GM23248 (cell line): ENCODE results near the gene PDRG1. TPM values are rescaled to one million over a fixed set of nuclear protein-coding genes. Genes with fewer than 3 reads are reported as not detected.

Experiments used
- DNase-seq: peaks from one replicate; pipeline ENCODE4 v3.0.0-alpha.2; 2015
- H2AFZ ChIP-seq: fragments of 200-600 bp; sonication (generic); 2 replicates; pipeline ENCODE4 v1.6.1; 2016; ENCODE audit warnings: antibody characterized with exemption
- H3F3A ChIP-seq: fragments of 200-600 bp; sonication (generic); 2 replicates; pipeline ENCODE4 v1.6.1; 2016; ENCODE audit warnings: mild to moderate bottlenecking, antibody characterized with exemption, mixed run types; ENCODE audit not compliant: insufficient read depth
- H3K27ac ChIP-seq: fragments of 200-600 bp; sonication (generic); 2 replicates; pipeline ENCODE4 v1.5.1; 2016; ENCODE audit warnings: mild to moderate bottlenecking
- H3K27me3 ChIP-seq: fragments of 200-600 bp; sonication (generic); replicated peaks from 2 replicates; pipeline ENCODE4 v1.6.1; 2016; ENCODE audit warnings: mild to moderate bottlenecking; ENCODE audit not compliant: insufficient read depth
- H3K36me3 ChIP-seq: fragments of 200-600 bp; sonication (generic); 2 replicates; pipeline ENCODE4 v1.6.1; 2016; ENCODE audit warnings: low read depth, mild to moderate bottlenecking
- H3K4me1 ChIP-seq: fragments of 200-600 bp; sonication (generic); 2 replicates; pipeline ENCODE4 v1.6.1; 2016; ENCODE audit warnings: mild to moderate bottlenecking; ENCODE audit not compliant: insufficient read depth
- H3K4me2 ChIP-seq: fragments of 200-600 bp; sonication (generic); one replicate; pipeline ENCODE4 v1.6.1; 2016; ENCODE audit warnings: mild to moderate bottlenecking; ENCODE audit not compliant: unreplicated experiment
- H3K4me3 ChIP-seq: fragments of 200-600 bp; sonication (generic); 2 replicates; pipeline ENCODE4 v1.5.1; 2016; ENCODE audit warnings: mild to moderate bottlenecking
- H3K79me2 ChIP-seq: fragments of 200-600 bp; sonication (generic); 2 replicates; pipeline ENCODE4 v1.6.1; 2016; ENCODE audit warnings: mild to moderate bottlenecking; ENCODE audit not compliant: insufficient read depth
- H3K9ac ChIP-seq: fragments of 200-600 bp; sonication (generic); 2 replicates; pipeline ENCODE4 v1.6.1; 2016; ENCODE audit warnings: mild to moderate bottlenecking
- H3K9me2 ChIP-seq: fragments of 200-600 bp; sonication (generic); 2 replicates; pipeline ENCODE4 v1.6.1; 2016; ENCODE audit warnings: mixed run types, mild to moderate bottlenecking, moderate library complexity; ENCODE audit not compliant: insufficient read depth
- H3K9me3 ChIP-seq: fragments of 200-600 bp; sonication (generic); one replicate; pipeline ENCODE4 v1.6.1; 2017; ENCODE audit warnings: low read depth
- H4K20me1 ChIP-seq: fragments of 200-600 bp; sonication (generic); 2 replicates; pipeline ENCODE4 v1.6.0; 2016; ENCODE audit not compliant: insufficient read depth
- EZH2 ChIP-seq: fragments of 200-600 bp; sonication (generic); IDR thresholded peaks from 2 replicates; pipeline ENCODE4 v1.6.1; 2018; ENCODE audit warnings: antibody characterized with exemption, mild to moderate bottlenecking; ENCODE audit not compliant: insufficient read depth, poor library complexity, severe bottlenecking
- EZH2phosphoT487 ChIP-seq: fragments of 200-600 bp; sonication (generic); IDR thresholded peaks from 2 replicates; pipeline ENCODE4 v1.6.1; 2018; ENCODE audit warnings: antibody characterized with exemption, moderate library complexity, mild to moderate bottlenecking, low read depth; ENCODE audit not compliant: insufficient read depth
- WGBS, 2 experiments: methylation state at CpG; one replicate each; pipeline ENCODE4 v1.1.6; 2015 to 2017; ENCODE audit warnings: low lambda C conversion rate in 2 of 2, low coverage in 1 of 2; ENCODE audit errors: missing lambda C conversion rate in 2 of 2; 5-methylcytosine and 5-hydroxymethylcytosine counted together
- in situ Hi-C: fragments of 300-500 bp; cut with MboI; formaldehyde crosslinking; loops from 2 replicates; pipeline ENCODE4 v1.15.0; 2020
- polyA plus RNA-seq: library from polyadenylated mRNA; unstranded; fragments of >200 nt; fragmentation: Nextera tagmentation; extraction: Ambion mirVana; gene quantifications from 2 replicates; pipeline ENCODE4 v1.2.1, GENCODE V29; 2016
- total RNA-seq: library from RNA; depleted of rRNA; stranded (reverse); fragments of >200 nt; shearing (Covaris generic); gene quantifications from 2 replicates; pipeline ENCODE4 v1.2.3, GENCODE V29; 2014

Gene PDRG1
- total and polyA plus RNA-seq, 2 experiments from 2014 or later = 10.8 to 16.7 TPM

GRCh38 chr20:31966991-31967655, 15.3 kb upstream of the PDRG1 start:
- no peak overlapping the region for H3K4me2 ChIP-seq
- no peak overlapping the region for H2AFZ ChIP-seq
- H3K9me2 ChIP-seq = no peaks in the 10 kb centered on the region
- no peak overlapping the region for H3K9ac ChIP-seq
- H3K27me3 ChIP-seq = peaks cover 58% of the 10 kb centered on the region
- TF ChIP-seq EZH2phosphoT487 = no peak
- TF ChIP-seq EZH2 = no peak
- H3K4me1 ChIP-seq = no peaks in the 10 kb centered on the region
- no peaks in the 10 kb centered on the region for H3K36me3 ChIP-seq
- H4K20me1 ChIP-seq = no peaks in the 10 kb centered on the region
- no peak overlapping the region for H3K27ac ChIP-seq
- no peak overlapping the region for H3K4me3 ChIP-seq
- H3F3A ChIP-seq = no peaks in the 10 kb centered on the region
- in situ Hi-C loops = no loop called here
- no peaks in the 10 kb centered on the region for H3K79me2 ChIP-seq
- WGBS, 2 experiments = 1 to 2% methylated on average over 5 of the region's 5 CpGs
- no peak for DNase-seq
- H3K9me3 ChIP-seq = no peaks in the 10 kb centered on the region

- in situ Hi-C loops = no loop called here
- Histone ChIP-seq H3K4me2 (no peak overlapping the region), H3K9me3 (no peaks in the 10 kb centered on the region), H2AFZ (no peak overlapping the region), H3K4me1 (no peaks in the 10 kb centered on the region), H3K79me2 (no peaks in the 10 kb centered on the region), H3K9ac (no peak overlapping the region), H4K20me1 (no peaks in the 10 kb centered on the region), H3K27me3 (peaks cover 58% of the 10 kb centered on the region), H3F3A (no peaks in the 10 kb centered on the region), H3K36me3 (no peaks in the 10 kb centered on the region), H3K27ac (no peak overlapping the region), H3K4me3 (no peak overlapping the region), H3K9me2 (no peaks in the 10 kb centered on the region)
- DNase-seq = no peak
- no peak for TF ChIP-seq EZH2phosphoT487
- TF ChIP-seq EZH2 = no peak
- WGBS, 2 experiments = 23 to 26% methylated on average over 6 of the region's 6 CpGs
These were observed 12.0 kb upstream of the PDRG1 start for GRCh38 chr20:31963889-31964288.

GRCh38 chr20:31962761-31963160, 10.9 kb upstream of the PDRG1 start:
- DNase-seq = no peak
- Histone ChIP-seq H4K20me1 (no peaks in the 10 kb centered on the region), H3K27me3 (peaks cover 60% of the 10 kb centered on the region), H3K9me3 (no peaks in the 10 kb centered on the region), H3K4me2 (no peak overlapping the region), H3K9me2 (no peaks in the 10 kb centered on the region), H3K9ac (no peak overlapping the region), H3K4me3 (no peak overlapping the region), H2AFZ (no peak overlapping the region), H3K36me3 (no peaks in the 10 kb centered on the region), H3K4me1 (no peaks in the 10 kb centered on the region), H3K79me2 (no peaks in the 10 kb centered on the region), H3F3A (no peaks in the 10 kb centered on the region), H3K27ac (no peak overlapping the region)
- WGBS, 2 experiments = 0 to 4% methylated on average over 2 of the region's 2 CpGs
- in situ Hi-C loops = no loop called here
- no peak for TF ChIP-seq EZH2phosphoT487
- no peak for TF ChIP-seq EZH2

- no peak for TF ChIP-seq EZH2
- no peak for TF ChIP-seq EZH2phosphoT487
- H3K27ac ChIP-seq = no peak overlapping the region
- H3K79me2 ChIP-seq = no peaks in the 10 kb centered on the region
- no peak overlapping the region for H2AFZ ChIP-seq
- WGBS, 2 experiments = 17 to 19% methylated on average over 11 of the region's 11 CpGs
- H3K36me3 ChIP-seq = no peaks in the 10 kb centered on the region
- no peak overlapping the region for H3K4me3 ChIP-seq
- H4K20me1 ChIP-seq = no peaks in the 10 kb centered on the region
- no peaks in the 10 kb centered on the region for H3K9me2 ChIP-seq
- H3K9me3 ChIP-seq = no peaks in the 10 kb centered on the region
- no peak for DNase-seq
- in situ Hi-C loops = no loop called here
- no peak overlapping the region for H3K4me2 ChIP-seq
- peaks cover 24% of the 10 kb centered on the region for H3K27me3 ChIP-seq
- no peak overlapping the region for H3K9ac ChIP-seq
- H3F3A ChIP-seq = no peaks in the 10 kb centered on the region
- no peaks in the 10 kb centered on the region for H3K4me1 ChIP-seq
These were observed 5.0 kb upstream of the PDRG1 start for GRCh38 chr20:31956556-31957526.
